Esophagus muscularis mucosa (tissue), 3 donors: Measurements from ENCODE around the gene SHMT2.

Experiments
- POLR2AphosphoS5 ChIP-seq, 2 donors: sonication (generic); formaldehyde crosslinking; IDR thresholded peaks; one replicate each; pipeline ENCODE4 v1.6.1; 2017; ENCODE audit warnings: antibody characterized with exemption in 2 of 2
- TF ChIP-seq, protein P1 (sequence below), 3 experiments: fragments of 200-600 bp in 2 of 3; fragments of 450-650 bp in 1 of 3; sonication (generic) in 2 of 3; IDR thresholded peaks; one replicate each; pipeline ENCODE4 v1.5.1; 2017 to 2019; ENCODE audit warnings: antibody characterized with exemption in 3 of 3, mild to moderate bottlenecking in 2 of 3, moderate library complexity in 1 of 3

DNA sequence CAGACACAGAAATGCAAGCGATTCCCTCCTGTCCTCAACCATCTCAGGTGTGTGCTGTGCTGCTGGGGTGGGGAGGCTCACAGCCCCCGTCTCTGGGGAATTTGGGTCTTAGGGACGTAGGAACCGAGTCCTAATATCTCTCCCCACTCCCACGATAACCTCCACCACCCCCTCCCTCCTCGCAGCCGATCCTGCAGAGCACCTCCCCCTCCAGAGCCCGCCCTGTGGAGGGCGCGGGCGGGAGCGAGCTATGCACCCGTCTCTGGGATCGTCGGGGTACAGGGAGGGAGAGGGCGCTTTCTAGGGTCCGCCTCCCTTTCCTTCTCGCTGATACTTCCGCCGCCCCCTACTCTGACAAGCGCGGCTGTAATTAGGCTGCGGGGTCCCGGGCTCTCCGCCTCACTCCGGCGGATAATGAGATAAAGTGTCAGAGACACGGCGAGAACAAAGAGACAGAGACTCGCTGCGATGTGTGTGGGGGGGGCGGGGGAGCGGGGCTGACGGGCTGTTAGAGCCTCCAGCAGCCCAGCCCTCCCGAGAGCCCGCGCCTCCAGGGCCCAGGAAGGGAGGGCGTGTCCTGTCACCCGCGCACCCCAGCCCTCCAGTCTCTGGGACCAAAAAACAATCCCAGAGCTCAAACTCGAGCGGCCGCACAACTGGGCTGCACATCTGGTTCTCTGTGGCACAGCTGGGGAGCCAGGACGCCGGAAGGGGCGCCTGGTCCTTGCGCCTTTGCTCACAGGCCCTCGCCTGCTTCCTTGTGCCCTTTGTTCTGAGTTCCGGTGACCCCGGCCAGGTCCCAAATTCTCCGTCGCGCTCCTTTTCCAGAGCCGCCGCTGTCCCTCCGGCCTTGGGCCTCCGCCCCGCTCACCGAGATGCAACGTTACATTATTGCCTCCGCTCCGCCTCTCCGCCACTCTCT is 8.7 kb downstream of the SHMT2 start:
- TF ChIP-seq, protein P1, sequence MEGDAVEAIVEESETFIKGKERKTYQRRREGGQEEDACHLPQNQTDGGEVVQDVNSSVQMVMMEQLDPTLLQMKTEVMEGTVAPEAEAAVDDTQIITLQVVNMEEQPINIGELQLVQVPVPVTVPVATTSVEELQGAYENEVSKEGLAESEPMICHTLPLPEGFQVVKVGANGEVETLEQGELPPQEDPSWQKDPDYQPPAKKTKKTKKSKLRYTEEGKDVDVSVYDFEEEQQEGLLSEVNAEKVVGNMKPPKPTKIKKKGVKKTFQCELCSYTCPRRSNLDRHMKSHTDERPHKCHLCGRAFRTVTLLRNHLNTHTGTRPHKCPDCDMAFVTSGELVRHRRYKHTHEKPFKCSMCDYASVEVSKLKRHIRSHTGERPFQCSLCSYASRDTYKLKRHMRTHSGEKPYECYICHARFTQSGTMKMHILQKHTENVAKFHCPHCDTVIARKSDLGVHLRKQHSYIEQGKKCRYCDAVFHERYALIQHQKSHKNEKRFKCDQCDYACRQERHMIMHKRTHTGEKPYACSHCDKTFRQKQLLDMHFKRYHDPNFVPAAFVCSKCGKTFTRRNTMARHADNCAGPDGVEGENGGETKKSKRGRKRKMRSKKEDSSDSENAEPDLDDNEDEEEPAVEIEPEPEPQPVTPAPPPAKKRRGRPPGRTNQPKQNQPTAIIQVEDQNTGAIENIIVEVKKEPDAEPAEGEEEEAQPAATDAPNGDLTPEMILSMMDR (IDR thresholded peaks at IDR 0.05): no peak
- no peak for TF ChIP-seq POLR2AphosphoS5 (IDR thresholded peaks at IDR 0.05)
